Activated CD8-positive, alpha-beta T cell treated with anti-CD3 and anti-CD28 coated beads for 36 hours (primary cell): Measurements from ENCODE around the gene GDPD5. TPM values are rescaled to one million over a fixed set of nuclear protein-coding genes. Genes with fewer than 3 reads are reported as not detected.

Experiments used
- ATAC-seq: fragments of 200-7000 bp; cut with Tn5 transposase; one replicate; pipeline ENCODE4 v1.10.0; 2021; ENCODE audit warnings: mild to moderate bottlenecking, moderate library complexity
- CTCF ChIA-PET: fragments of 350-600 bp; sonication (Branson Sonifier 250); formaldehyde crosslinking; loops from one replicate; lab custom pipeline; 2021; ENCODE audit warnings: antibody characterized with exemption; lab: Charles Lee
- POLR2A ChIA-PET: fragments of 350-600 bp; sonication (Branson Sonifier 250); formaldehyde crosslinking; loops from one replicate; lab custom pipeline; 2021; ENCODE audit warnings: antibody characterized with exemption; lab: Charles Lee
- DNase-seq: peaks from one replicate; pipeline ENCODE4 v3.0.0-alpha.2; 2020
- H3K27ac Mint-ChIP-seq: one replicate; pipeline ENCODE4 v1.8.0; 2021; ENCODE audit warnings: mild to moderate bottlenecking, mixed read lengths
- H3K27me3 Mint-ChIP-seq: one replicate; pipeline ENCODE4 v1.8.0; 2021; ENCODE audit warnings: mixed read lengths
- H3K36me3 Mint-ChIP-seq: one replicate; pipeline ENCODE4 v1.8.0; 2021; ENCODE audit warnings: low read depth, mixed read lengths
- H3K4me1 Mint-ChIP-seq: one replicate; pipeline ENCODE4 v1.8.0; 2021; ENCODE audit warnings: low read depth, mixed read lengths
- H3K4me3 Mint-ChIP-seq: one replicate; pipeline ENCODE4 v1.8.0; 2021; ENCODE audit warnings: mild to moderate bottlenecking, moderate library complexity, mixed read lengths
- H3K9me3 Mint-ChIP-seq: one replicate; pipeline ENCODE4 v1.8.0; 2021; ENCODE audit warnings: mixed read lengths
- CTCF ChIP-seq: fragments of 200-600 bp; IDR thresholded peaks from one replicate; pipeline ENCODE4 v1.8.0; 2022; ENCODE audit warnings: antibody characterized with exemption, mild to moderate bottlenecking
- intact Hi-C: fragments of 100-400 bp; cut with micrococcal nuclease; formaldehyde crosslinking; loops from one replicate; pipeline ENCODE4 v1.10.0; 2022
- total RNA-seq, 2 experiments: library from RNA; stranded (reverse); gene quantifications; one replicate each; pipeline ENCODE4 v1.2.3, GENCODE V29; 2021

The GDPD5 gene
- total RNA-seq, 2 experiments from 2014 or later = 7.8 to 11.0 TPM

- POLR2A ChIA-PET = interaction anchor here (1.0 to 3.5 kb wide), 9 partner anchors 10 to 182 kb away, joined by 3 to 26 read pairs (median 5); partner anchors contain the start of gene ARRB1
- H3K27me3 Mint-ChIP-seq = no peaks in the 10 kb centered on the region
- intact Hi-C loops = no loop called here
Measured at GRCh38 chr11:75402002-75402773, 123.6 kb downstream of the GDPD5 start.

DNA sequence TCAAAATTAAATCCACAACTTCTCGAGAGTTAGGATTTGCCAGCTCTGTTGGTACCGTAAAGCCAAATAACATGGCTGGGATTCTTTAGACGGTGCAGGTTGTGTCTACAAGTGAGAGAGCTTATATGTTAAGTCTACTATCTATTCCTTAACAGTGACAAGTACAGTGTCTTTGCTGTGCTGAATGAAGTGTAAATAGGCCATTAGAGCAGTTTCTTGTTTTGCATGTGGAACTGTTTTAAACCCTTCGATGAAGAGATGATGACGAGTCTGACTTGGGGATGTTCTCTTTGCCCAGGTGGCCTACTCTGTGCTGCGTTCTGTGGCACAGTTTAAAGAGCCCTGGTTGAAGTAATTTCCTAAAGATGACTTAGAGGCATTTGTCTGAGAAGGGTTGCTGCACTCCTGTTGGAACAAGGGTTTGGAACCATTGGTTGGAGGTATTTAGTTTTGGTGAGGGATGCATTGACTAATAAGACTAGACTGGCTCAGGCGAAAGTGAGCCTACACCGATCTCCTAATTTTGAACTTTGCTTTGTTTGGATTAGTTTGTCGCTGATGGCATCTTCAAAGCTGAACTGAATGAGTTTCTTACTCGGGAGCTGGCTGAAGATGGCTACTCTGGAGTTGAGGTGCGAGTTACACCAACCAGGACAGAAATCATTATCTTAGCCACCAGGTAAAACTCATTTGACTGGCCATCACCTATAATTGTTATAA lies 125.4 kb downstream of the GDPD5 start:
- Mint-ChIP-seq H3K9me3 (no peaks in the 10 kb centered on the region), H3K27ac (peak overlapping the region; percentile 99), H3K36me3 (peaks cover 59% of the 10 kb centered on the region), H3K4me3 (peak overlapping the region; percentile 100), H3K4me1 (peaks cover 48% of the 10 kb centered on the region), H3K27me3 (no peaks in the 10 kb centered on the region)
- no peak for TF ChIP-seq CTCF
- ChIA-PET CTCF (interaction anchor here (1.2 to 4.2 kb wide), 9 partner anchors 8 to 158 kb away, joined by 3 to 24 read pairs (median 4); no protein-coding TSS in a partner anchor), POLR2A (interaction anchor here (0.8 to 3.5 kb wide), 29 partner anchors 8 to 411 kb away, joined by 3 to 26 read pairs (median 4); partner anchors contain the start of genes ARRB1, GDPD5, NEU3 and SERPINH1)
- ATAC-seq (peak; percentile 6), DNase-seq (no peak)
- intact Hi-C loops = no loop called here

More at GRCh38 chr11:75402002-75402773, 123.6 kb downstream of the GDPD5 start:
- H3K9me3 Mint-ChIP-seq = no peaks in the 10 kb centered on the region
- CTCF ChIA-PET = interaction anchor here (1.2 kb wide), 1 partner anchor 43 kb away, joined by 3 read pairs; no protein-coding TSS in a partner anchor
- no peak for ATAC-seq
- H3K36me3 Mint-ChIP-seq = peaks cover 75% of the 10 kb centered on the region
- peaks cover 58% of the 10 kb centered on the region for H3K4me1 Mint-ChIP-seq
- peak overlapping the region; percentile 99 for H3K27ac Mint-ChIP-seq
- DNase-seq = no peak
- TF ChIP-seq CTCF = no peak
- H3K4me3 Mint-ChIP-seq = peak overlapping the region; percentile 100

DNA sequence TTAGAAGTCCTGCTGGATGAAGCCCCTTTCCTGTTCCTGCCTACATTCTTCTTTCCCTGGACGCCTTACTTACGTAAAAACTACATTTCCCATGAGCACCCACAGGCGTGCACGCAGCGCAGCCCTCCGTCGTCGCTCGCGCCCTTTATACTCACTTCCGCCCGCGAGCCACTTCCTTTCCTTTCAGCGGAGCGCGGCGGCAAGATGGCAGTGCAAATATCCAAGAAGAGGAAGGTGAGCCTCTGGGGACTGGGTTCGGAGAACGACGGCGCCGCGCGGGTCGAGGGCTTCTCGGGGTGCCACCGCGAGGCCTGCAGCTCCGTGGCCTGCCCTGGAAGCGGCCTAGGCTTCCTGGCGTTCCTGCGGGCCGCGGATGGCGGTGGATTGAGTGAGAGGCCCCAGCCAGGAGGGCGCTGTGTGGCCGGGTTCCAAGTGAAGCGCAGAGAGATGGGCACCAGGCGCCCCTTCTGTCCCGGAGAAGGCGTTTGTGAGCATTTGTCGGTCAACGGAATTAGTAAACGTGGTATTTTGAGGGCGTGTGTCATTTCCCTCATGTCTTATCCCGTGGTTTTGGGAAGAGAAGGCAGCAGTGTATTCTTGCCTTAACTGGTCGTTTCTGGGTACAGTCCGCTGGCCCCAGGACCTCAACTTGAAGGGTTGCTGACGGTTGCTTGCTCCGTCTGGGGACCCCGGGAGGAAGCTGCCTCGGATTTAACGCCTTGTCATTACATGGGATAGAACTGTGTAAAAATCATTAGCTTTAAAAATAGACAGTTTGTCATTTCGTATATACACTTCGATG lies 126.2 kb downstream of the GDPD5 start, which contains the start of gene RPS3:
TSS of gene RPS3 (plus strand) at position 175 of the 802 bp plus-strand sequence. CDS start at position 205, 30 bp downstream.
- CTCF ChIA-PET = interaction anchor here (1.2 to 4.2 kb wide), 7 partner anchors 9 to 157 kb away, joined by 3 to 24 read pairs (median 3); no protein-coding TSS in a partner anchor
- DNase-seq (peak; percentile 93), ATAC-seq (peak; percentile 91)
- peak within 1 kb of the TSS; percentile 99 for H3K27ac Mint-ChIP-seq
- POLR2A ChIA-PET = interaction anchor here (0.8 to 3.5 kb wide), 25 partner anchors 9 to 411 kb away, joined by 3 to 26 read pairs (median 5); partner anchors contain the start of genes ARRB1 and NEU3
- no peaks in the 10 kb centered on the region for H3K9me3 Mint-ChIP-seq
- TF ChIP-seq CTCF = no peak
- no peaks in the 10 kb centered on the region for H3K27me3 Mint-ChIP-seq
- intact Hi-C loops = no loop called here
- peaks cover 43% of the 10 kb centered on the region for H3K4me1 Mint-ChIP-seq
- peaks cover 53% of the 10 kb centered on the region for H3K36me3 Mint-ChIP-seq
- H3K4me3 Mint-ChIP-seq = peak within 1 kb of the TSS; percentile 100

DNA sequence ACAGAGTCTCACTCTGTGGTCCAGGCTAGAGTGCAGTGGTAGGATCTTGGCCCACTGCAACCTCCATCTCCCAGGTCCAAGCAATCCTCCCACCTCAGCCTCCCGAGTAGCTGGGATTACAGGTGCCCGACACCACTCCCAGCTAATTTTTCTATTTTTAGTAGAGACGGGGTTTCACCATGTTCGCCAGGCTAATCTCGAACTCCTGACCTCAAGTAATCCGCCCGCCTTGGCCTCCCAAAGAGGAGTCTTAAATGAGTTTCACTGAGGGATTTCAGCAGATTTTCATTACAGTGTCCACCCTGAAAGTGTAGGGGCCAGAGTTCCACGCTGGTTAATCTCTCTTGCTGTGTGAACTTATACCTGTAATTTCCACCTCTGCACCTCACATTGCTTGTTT lies 126.8 kb downstream of the GDPD5 start:
- no peaks in the 10 kb centered on the region for H3K9me3 Mint-ChIP-seq
- no peaks in the 10 kb centered on the region for H3K27me3 Mint-ChIP-seq
- no peak for TF ChIP-seq CTCF
- ChIA-PET POLR2A (interaction anchor here (0.8 to 3.5 kb wide), 9 partner anchors 9 to 154 kb away, joined by 3 to 26 read pairs (median 6); no protein-coding TSS in a partner anchor), CTCF (interaction anchor here (1.3 to 4.2 kb wide), 7 partner anchors 9 to 157 kb away, joined by 3 to 24 read pairs (median 5); no protein-coding TSS in a partner anchor)
- H3K27ac Mint-ChIP-seq = peak overlapping the region; percentile 99
- peak overlapping the region; percentile 100 for H3K4me3 Mint-ChIP-seq
- ATAC-seq = peak; percentile 5
- peaks cover 47% of the 10 kb centered on the region for H3K36me3 Mint-ChIP-seq
- peaks cover 40% of the 10 kb centered on the region for H3K4me1 Mint-ChIP-seq
- DNase-seq = no peak
- intact Hi-C loops = no loop called here
